Measurements from ENCODE around the gene CNIH2. TPM values are rescaled to one million over a fixed set of nuclear protein-coding genes. Genes with fewer than 3 reads are reported as not detected.

The CNIH2 gene
- total and polyA plus RNA-seq, 2 of the 8 experiments (the other 6 are each of a cell fraction or from before 2014, with no cell fraction given), result 12.5 to 15.8 TPM

- CTCF ChIA-PET (ENCODE audit: partially characterized antibody), result interaction anchor here (0.7 to 11.7 kb wide), 13 partner anchors 11 to 92 kb away, joined by 3 to 242 read pairs (median 4); partner anchors contain the start of gene RIN1
- H2AK5ac ChIP-seq (ENCODE audit: low read depth, low read length), result no peak overlapping the region
- no peak overlapping the region for H3K4me2 ChIP-seq (ENCODE audit: insufficient read depth in 1 of 2, low read depth in 2 of 2, low read length in 2 of 2)
- peak overlapping the region; percentile 40; the same call in 1 of the 2 replicates for H2BK15ac ChIP-seq (ENCODE audit: low read length)
- H4K20me1 ChIP-seq (replicated peaks in 1 of 2; ENCODE audit: control insufficient read depth in 1 of 2, insufficient read depth in 2 of 2, low read length in 2 of 2), result no peaks in the 10 kb centered on the region
- peak overlapping the region; percentile 62 for H4K91ac ChIP-seq (replicated peaks; ENCODE audit: insufficient read length, low read length)
- no peak overlapping the region for H4K5ac ChIP-seq (ENCODE audit: insufficient read length, low read depth, low read length)
- H3K23ac ChIP-seq (ENCODE audit: insufficient read length), result no peak overlapping the region
- H3K23me2 ChIP-seq (ENCODE audit: low read depth, low read length), result peaks cover 8% of the 10 kb centered on the region
- no peak overlapping the region for H3K56ac ChIP-seq (replicated peaks; ENCODE audit: insufficient read length, low read depth, low read length)
- no peak overlapping the region for H2BK20ac ChIP-seq (ENCODE audit: low read length)
- DNase-seq (ENCODE audit: low read depth in 1 of 2, low spot score in 2 of 2), result no peak
- no peak overlapping the region for H2BK5ac ChIP-seq (ENCODE audit: low read depth, low read length)
- peak overlapping the region; percentile 1; the same call in 1 of the 2 replicates for H4K8ac ChIP-seq (ENCODE audit: extremely low read depth, insufficient read depth, low read length)
- H2AFZ ChIP-seq (ENCODE audit: low read length), result no peak overlapping the region
- no peak overlapping the region for H3K4me3 ChIP-seq (ENCODE audit: extremely low read depth in 1 of 4, insufficient read depth in 2 of 4, low read depth in 3 of 4, low read length in 4 of 4)
- TF ChIP-seq KDM4A (IDR thresholded peaks at IDR 0.05; ENCODE audit: low read depth, low read length, severe bottlenecking), result no peak
- TF ChIP-seq SIX5 (IDR thresholded peaks at IDR 0.05; ENCODE audit: low read depth, low read length), result no peak
- TF ChIP-seq JUN (IDR thresholded peaks at IDR 0.05; ENCODE audit: low read depth, low read length), result no peak
- no peak for TF ChIP-seq CBX8 (IDR thresholded peaks at IDR 0.05; ENCODE audit: borderline replicate concordance, low read depth, low read length)
- TF ChIP-seq SRF (IDR thresholded peaks at IDR 0.05; ENCODE audit: low read depth, low read length), result no peak
- TF ChIP-seq CHD2 (IDR thresholded peaks at IDR 0.05; ENCODE audit: low read length), result no peak
- TF ChIP-seq CREB1 (IDR thresholded peaks at IDR 0.05), result no peak
- no peak overlapping the region for H3K18ac ChIP-seq (ENCODE audit: extremely low read depth, low read length)
- no peaks in the 10 kb centered on the region for H3K9me3 ChIP-seq (ENCODE audit: insufficient read depth in 2 of 2, low read depth in 1 of 2, low read length in 1 of 2)
- H3K9ac ChIP-seq (replicated peaks in 1 of 4; ENCODE audit: extremely low read depth in 1 of 4, low read depth in 3 of 4, low read length in 3 of 4), result no peak overlapping the region
- no peak overlapping the region for H3K14ac ChIP-seq (ENCODE audit: insufficient read length)
- POLR2A ChIA-PET (ENCODE audit: partially characterized antibody), result interaction anchor here (1.1 to 3.5 kb wide), 4 partner anchors 15 to 33 kb away, joined by 4 to 19 read pairs (median 4); no protein-coding TSS in a partner anchor
- 0 out of 2 replicates have a peak overlapping the region, but pooled peaks have one; percentile 80 for H2BK12ac ChIP-seq (ENCODE audit: low read depth, low read length)
- 93% methylated on average over 17 of the region's 17 CpGs; no CpG with 5 or more reads in 1 of the 2 experiments for WGBS, 2 experiments (ENCODE audit: extremely low coverage in 1 of 2, insufficient coverage in 1 of 2, insufficient read length in 1 of 2, insufficient replicate concordance in 2 of 2, low coverage in 1 of 2, low lambda C conversion rate in 2 of 2, missing lambda C conversion rate in 1 of 2)
- H3K4ac ChIP-seq (replicated peaks; ENCODE audit: insufficient read length, low read depth, low read length), result no peak overlapping the region
- no peak overlapping the region for H3K27ac ChIP-seq (ENCODE audit: low read depth, low read length)
- H3K36me3 ChIP-seq (ENCODE audit: control insufficient read depth in 2 of 4, insufficient read depth in 4 of 4, low read length in 3 of 4), result no peaks in the 10 kb centered on the region
- H3K79me2 ChIP-seq (ENCODE audit: control insufficient read depth in 1 of 2, insufficient read depth in 2 of 2, low read length in 2 of 2), result no peaks in the 10 kb centered on the region
- no peak for FAIRE-seq
- no peak overlapping the region for H2BK120ac ChIP-seq (replicated peaks; ENCODE audit: low read depth, low read length)
- peaks cover 12 to 33% (median 22%) of the 10 kb centered on the region in 4 experiments for H3K4me1 ChIP-seq (replicated peaks in 1 of 4; ENCODE audit: control insufficient read depth in 3 of 4, insufficient read depth in 4 of 4, low read length in 3 of 4)
- H3K27me3 ChIP-seq (replicated peaks in 1 of 4; ENCODE audit: control insufficient read depth in 3 of 4, extremely low read depth in 1 of 4, insufficient read depth in 3 of 4, low read length in 3 of 4), result peaks cover 0 to 3% (median 0%) of the 10 kb centered on the region in 4 experiments; a peak in 2 of 7 replicates
- H3K79me1 ChIP-seq (ENCODE audit: low read depth, low read length), result no peaks in the 10 kb centered on the region
These were observed 36.9 kb downstream of the CNIH2 start for GRCh38 chr11:66314561-66315497.

Data from H1 (cell line).